H1 (cell line): ENCODE data around the gene NAP1L3. TPM values are rescaled to one million over a fixed set of nuclear protein-coding genes. Genes with fewer than 3 reads are reported as not detected.

ENCODE experiments used
- CTCF ChIA-PET: fragments of 300-600 bp; sonication (Branson Sonifier 250); formaldehyde crosslinking; loops from one replicate; lab custom pipeline; 2021; ENCODE audit not compliant: partially characterized antibody; lab: Charles Lee
- POLR2A ChIA-PET: fragments of 300-600 bp; sonication (Branson Sonifier 250); formaldehyde crosslinking; loops from one replicate; lab custom pipeline; 2021; ENCODE audit warnings: inconsistent platforms; ENCODE audit not compliant: partially characterized antibody; lab: Charles Lee
- DNase-seq, 2 experiments: peaks; one replicate each; pipeline versions ENCODE4 v3.0.0 to v3.0.0-alpha.2; 2010 to 2022; ENCODE audit warnings: low spot score in 2 of 2, low read depth in 1 of 2, mixed read lengths in 1 of 2
- FAIRE-seq: peaks from 2 replicates; lab custom pipeline; 2011; peaks lifted over from hg19 to GRCh38; lab: Jason Lieb, UNC
- H2AFZ ChIP-seq: 2 replicates; pipeline ENCODE4 v1.8.1; 2012; ENCODE audit warnings: low read length, inconsistent platforms
- H2AK5ac ChIP-seq: 2 replicates; pipeline ENCODE4 v1.6.1; 2013; ENCODE audit warnings: low read depth, low read length
- H2BK120ac ChIP-seq: replicated peaks from 2 replicates; pipeline ENCODE3; 2013; ENCODE audit warnings: low read depth, low read length, inconsistent platforms
- H2BK12ac ChIP-seq: 2 replicates; pipeline ENCODE4 v1.6.1; 2013; ENCODE audit warnings: low read depth, low read length
- H2BK15ac ChIP-seq: 2 replicates; pipeline ENCODE4 v1.6.1; 2013; ENCODE audit warnings: low read length
- H2BK20ac ChIP-seq: 2 replicates; pipeline ENCODE4 v1.6.1; 2013; ENCODE audit warnings: low read length
- H2BK5ac ChIP-seq: 2 replicates; pipeline ENCODE4 v1.6.1; 2013; ENCODE audit warnings: low read depth, low read length
- H3K14ac ChIP-seq: 2 replicates; pipeline ENCODE4 v1.6.1; 2013; ENCODE audit warnings: inconsistent platforms; ENCODE audit not compliant: insufficient read length
- H3K18ac ChIP-seq: 2 replicates; pipeline ENCODE4 v1.6.1; 2013; ENCODE audit warnings: low read length; ENCODE audit errors: extremely low read depth
- H3K23ac ChIP-seq: 2 replicates; pipeline ENCODE4 v1.6.1; 2013; ENCODE audit warnings: inconsistent platforms; ENCODE audit not compliant: insufficient read length
- H3K23me2 ChIP-seq: 2 replicates; pipeline ENCODE4 v1.6.1; 2013; ENCODE audit warnings: low read depth, low read length
- H3K27ac ChIP-seq: 2 replicates; pipeline ENCODE4 v1.6.1; 2011; ENCODE audit warnings: low read depth, low read length, inconsistent platforms
- H3K27me3 ChIP-seq, 4 experiments: replicated peaks in 1 of 4; 1 replicate in 1 of 4; 2 replicates in 3 of 4; pipeline versions ENCODE4 v1.6.1 to v1.8.1; 2011 to 2013; ENCODE audit warnings: low read length in 3 of 4, mild to moderate bottlenecking in 3 of 4, inconsistent platforms in 2 of 4, mixed read lengths in 2 of 4, moderate library complexity in 1 of 4; ENCODE audit not compliant: control insufficient read depth in 3 of 4, insufficient read depth in 3 of 4; ENCODE audit errors: extremely low read depth in 1 of 4
- H3K36me3 ChIP-seq, 4 experiments: 2 replicates each; pipeline versions ENCODE4 v1.6.1 to v1.8.1; 2011 to 2013; ENCODE audit warnings: mild to moderate bottlenecking in 4 of 4, low read length in 3 of 4, moderate library complexity in 2 of 4, control low read depth in 1 of 4, inconsistent platforms in 1 of 4; ENCODE audit not compliant: insufficient read depth in 4 of 4, control insufficient read depth in 2 of 4
- H3K4ac ChIP-seq: replicated peaks from 2 replicates; pipeline ENCODE3; 2013; ENCODE audit warnings: low read length, low read depth, mixed read lengths, inconsistent platforms; ENCODE audit not compliant: insufficient read length
- H3K4me1 ChIP-seq, 4 experiments: replicated peaks in 1 of 4; 1 replicate in 1 of 4; 2 replicates in 3 of 4; pipeline versions ENCODE4 v1.6.1 to v1.8.1; 2011 to 2013; ENCODE audit warnings: low read length in 3 of 4, inconsistent platforms in 2 of 4, mixed read lengths in 1 of 4; ENCODE audit not compliant: insufficient read depth in 4 of 4, control insufficient read depth in 3 of 4
- H3K4me2 ChIP-seq, 2 experiments: 2 replicates each; pipeline versions ENCODE4 v1.6.1 to v1.8.1; 2011 to 2013; ENCODE audit warnings: low read depth in 2 of 2, low read length in 2 of 2, control low read depth in 1 of 2, inconsistent platforms in 1 of 2, mild to moderate bottlenecking in 1 of 2; ENCODE audit not compliant: insufficient read depth in 1 of 2
- H3K4me3 ChIP-seq, 4 experiments: fragments of 200-600, 300-600 bp in 1 of 4; sonication (generic), shearing (Covaris generic), sonication (Bioruptor Twin) in 1 of 4; 2 replicates each; pipeline versions ENCODE4 v1.5.1 to v1.8.1; 2011 to 2016; ENCODE audit warnings: low read length in 4 of 4, low read depth in 3 of 4, control low read depth in 2 of 4, inconsistent platforms in 2 of 4, mild to moderate bottlenecking in 2 of 4, mixed read lengths in 1 of 4, moderate library complexity in 1 of 4; ENCODE audit not compliant: insufficient read depth in 2 of 4; ENCODE audit errors: extremely low read depth in 1 of 4
- H3K56ac ChIP-seq: replicated peaks from 2 replicates; pipeline ENCODE3; 2013; ENCODE audit warnings: low read depth, mild to moderate bottlenecking, mixed read lengths, low read length, inconsistent platforms; ENCODE audit not compliant: insufficient read length
- H3K79me1 ChIP-seq: 2 replicates; pipeline ENCODE4 v1.6.1; 2013; ENCODE audit warnings: low read depth, low read length, control low read depth
- H3K79me2 ChIP-seq, 2 experiments: 2 replicates each; pipeline versions ENCODE4 v1.6.1 to v1.8.1; 2012 to 2013; ENCODE audit warnings: low read length in 2 of 2, mild to moderate bottlenecking in 2 of 2, inconsistent platforms in 1 of 2; ENCODE audit not compliant: insufficient read depth in 2 of 2, control insufficient read depth in 1 of 2
- H3K9ac ChIP-seq, 4 experiments: replicated peaks in 1 of 4; 1 replicate in 1 of 4; 2 replicates in 3 of 4; pipeline versions ENCODE4 v1.6.1 to v1.8.1; 2011 to 2013; ENCODE audit warnings: low read depth in 3 of 4, low read length in 3 of 4, control low read depth in 2 of 4, mild to moderate bottlenecking in 2 of 4, moderate library complexity in 2 of 4, inconsistent platforms in 1 of 4; ENCODE audit errors: extremely low read depth in 1 of 4
- H3K9me3 ChIP-seq, 2 experiments: 2 replicates each; pipeline versions ENCODE4 v1.6.1 to v1.8.1; 2012 to 2013; ENCODE audit warnings: mild to moderate bottlenecking in 2 of 2, moderate library complexity in 2 of 2, control low read depth in 1 of 2, inconsistent platforms in 1 of 2, low read depth in 1 of 2, low read length in 1 of 2, mixed read lengths in 1 of 2; ENCODE audit not compliant: insufficient read depth in 2 of 2
- H4K20me1 ChIP-seq, 2 experiments: replicated peaks in 1 of 2; 2 replicates each; pipeline versions ENCODE3 to v1.8.1; 2011 to 2013; ENCODE audit warnings: inconsistent platforms in 2 of 2, low read length in 2 of 2, mild to moderate bottlenecking in 1 of 2; ENCODE audit not compliant: insufficient read depth in 2 of 2, control insufficient read depth in 1 of 2
- H4K5ac ChIP-seq: 2 replicates; pipeline ENCODE4 v1.6.1; 2013; ENCODE audit warnings: low read length, low read depth, mixed read lengths, inconsistent platforms; ENCODE audit not compliant: insufficient read length
- H4K8ac ChIP-seq: 2 replicates; pipeline ENCODE4 v1.8.0; 2013; ENCODE audit warnings: mild to moderate bottlenecking, moderate library complexity, low read length, inconsistent platforms; ENCODE audit not compliant: insufficient read depth; ENCODE audit errors: extremely low read depth
- H4K91ac ChIP-seq: replicated peaks from 2 replicates; pipeline ENCODE3; 2013; ENCODE audit warnings: low read length, mixed read lengths, inconsistent platforms; ENCODE audit not compliant: insufficient read length
- CHD2 ChIP-seq: IDR thresholded peaks from 2 replicates; pipeline ENCODE4 v1.6.1; 2012; ENCODE audit warnings: low read length, improper control_type of control experiment
- GABPA ChIP-seq: IDR thresholded peaks from 2 replicates; pipeline ENCODE4 v1.6.1; 2011; ENCODE audit warnings: mild to moderate bottlenecking, low read length, moderate library complexity, borderline replicate concordance; ENCODE audit not compliant: insufficient read depth
- RAD21 ChIP-seq, 2 experiments: IDR thresholded peaks in 1 of 2; conservative IDR thresholded peaks in 1 of 2; 2 replicates each; pipeline ENCODE4 v1.6.1; 2011; ENCODE audit warnings: low read depth in 2 of 2, low read length in 2 of 2, improper control_type of control experiment in 1 of 2, inconsistent platforms in 1 of 2, mild to moderate bottlenecking in 1 of 2, moderate library complexity in 1 of 2
- SAP30 ChIP-seq: fragments of 300-600 bp; sonication (generic); IDR thresholded peaks from 2 replicates; pipeline ENCODE4 v1.7.1; 2012; ENCODE audit warnings: low read length, moderate library complexity, mild to moderate bottlenecking, inconsistent platforms; ENCODE audit not compliant: insufficient read depth, insufficient replicate concordance
- SP2 ChIP-seq: IDR thresholded peaks from 2 replicates; pipeline ENCODE4 v1.6.1; 2012; ENCODE audit warnings: mild to moderate bottlenecking, low read length, inconsistent platforms
- TBP ChIP-seq: IDR thresholded peaks from 2 replicates; pipeline ENCODE4 v1.6.1; 2011; ENCODE audit warnings: low read depth, low read length, improper control_type of control experiment
- WGBS, 2 experiments: shearing (Covaris generic) in 1 of 2; methylation state at CpG; one replicate each; pipeline versions ENCODE4 v1.1.6 to v1.1.7; 2013 to 2015; ENCODE audit warnings: low lambda C conversion rate in 2 of 2, mixed read lengths in 2 of 2, inconsistent platforms in 1 of 2, low coverage in 1 of 2, missing lambda C conversion rate in 1 of 2; ENCODE audit not compliant: insufficient replicate concordance in 2 of 2, insufficient coverage in 1 of 2, insufficient read length in 1 of 2; ENCODE audit errors: extremely low coverage in 1 of 2, missing lambda C conversion rate in 1 of 2; 5-methylcytosine and 5-hydroxymethylcytosine counted together
- polyA plus RNA-seq, 7 experiments: library from polyadenylated mRNA; depleted of rRNA in 3 of 7; stranded (reverse) in 5 of 7; unstranded in 2 of 7; fragments of >200 nt in 5 of 7; fragments of 200-250 nt in 2 of 7; gene quantifications; 1 replicate in 5 of 7; 2 replicates in 1 of 7; 4 replicates in 1 of 7; pipeline versions ENCODE4 v1.2.1 to v1.2.3, GENCODE V29; 2011 to 2013; ENCODE audit warnings: missing spikeins in 2 of 7, mixed read lengths in 2 of 7
- total RNA-seq: library from RNA; stranded (reverse); fragmentation: NEBNext Ultra II Directional; extraction: Animal tissue kit (Norgen Biotek cat#: 25700); gene quantifications from 2 replicates; pipeline ENCODE4 v1.2.1, GENCODE V29; 2021

Gene NAP1L3
- total and polyA plus RNA-seq, 2 of the 8 experiments (the other 6 are each of a cell fraction or from before 2014, with no cell fraction given) = 17.3 to 58.8 TPM

- TF ChIP-seq TBP = no peak
Observed at GRCh38 chrX:93711076-93711475, 37.7 kb upstream of the NAP1L3 start (continued).

- H2BK120ac ChIP-seq = no peak overlapping the region
- no peak overlapping the region for H3K56ac ChIP-seq
- H3K23me2 ChIP-seq = no peaks in the 10 kb centered on the region
- H4K20me1 ChIP-seq = no peaks in the 10 kb centered on the region
- no peak overlapping the region for H3K4ac ChIP-seq
- no peak overlapping the region for H3K4me3 ChIP-seq
- no peak overlapping the region for H2AK5ac ChIP-seq
- H3K4me2 ChIP-seq = no peak overlapping the region
- no peaks in the 10 kb centered on the region for H3K9me3 ChIP-seq
- no peaks in the 10 kb centered on the region for H3K27me3 ChIP-seq
- H3K23ac ChIP-seq = no peak overlapping the region
- ChIA-PET POLR2A (no interaction called here), CTCF (no interaction called here)
- H3K79me1 ChIP-seq = no peaks in the 10 kb centered on the region
- no peak overlapping the region for H2BK5ac ChIP-seq
- H3K4me1 ChIP-seq = no peaks in the 10 kb centered on the region
- no peak overlapping the region for H2BK20ac ChIP-seq
- H2BK12ac ChIP-seq = no peak overlapping the region
- no peak overlapping the region for H4K91ac ChIP-seq
- H3K9ac ChIP-seq = no peak overlapping the region
- H2AFZ ChIP-seq = no peak overlapping the region
- FAIRE-seq (no peak), DNase-seq (no peak)
- no peak overlapping the region for H3K14ac ChIP-seq
- WGBS, 2 experiments = 96% methylated on average over 2 of the region's 2 CpGs; no CpG with 5 or more reads in 1 of the 2 experiments
- no peak overlapping the region for H3K27ac ChIP-seq
- H4K5ac ChIP-seq = no peak overlapping the region
- H3K79me2 ChIP-seq = no peaks in the 10 kb centered on the region
- no peak overlapping the region for H3K18ac ChIP-seq
- no peak overlapping the region for H2BK15ac ChIP-seq
- H4K8ac ChIP-seq = no peak overlapping the region
- no peaks in the 10 kb centered on the region for H3K36me3 ChIP-seq
- no peak for TF ChIP-seq CHD2
- no peak for TF ChIP-seq GABPA
- no peak for TF ChIP-seq SP2
- TF ChIP-seq SAP30 = no peak
- TF ChIP-seq RAD21 (IDR thresholded peaks at IDR 0.05 in 1 of 2, conservative IDR thresholded peaks at IDR 0.05 in 1 of 2; ENCODE audit: low read depth in 2 of 2, low read length in 2 of 2) = no peak
Observed at GRCh38 chrX:93703701-93704100, 30.3 kb upstream of the NAP1L3 start.
